SH-SY5Y (cell line): ENCODE results near the gene SGCA.

Source experiments
- GATA2 ChIP-seq: IDR thresholded peaks from 2 replicates; pipeline ENCODE4 v1.6.1; 2011; ENCODE audit warnings: mild to moderate bottlenecking, low read depth, low read length
- GATA3 ChIP-seq: IDR thresholded peaks from 2 replicates; pipeline ENCODE4 v1.6.1; 2011; ENCODE audit warnings: low read depth, mild to moderate bottlenecking, low read length, moderate library complexity

DNA sequence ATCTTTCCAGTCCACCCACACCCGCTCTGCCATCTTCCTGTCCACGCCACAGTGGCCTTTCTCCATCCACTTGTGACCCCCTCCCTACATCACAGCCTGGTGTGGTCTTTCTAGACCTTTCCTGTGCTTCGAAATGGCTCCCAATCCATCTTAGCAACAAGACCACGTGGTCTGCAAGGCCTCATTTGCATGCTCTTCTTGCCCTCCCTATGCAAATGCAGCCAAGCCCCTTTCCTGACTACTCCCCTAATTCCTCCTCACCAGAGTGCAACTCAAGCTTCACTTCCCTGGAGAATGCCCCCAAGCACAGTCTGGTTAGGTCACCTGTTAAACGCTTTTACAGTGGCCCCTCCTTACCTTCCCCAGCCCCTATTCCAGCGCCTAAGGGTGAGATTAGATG, 21.4 kb upstream of the SGCA start:
- no peak for TF ChIP-seq GATA3
- TF ChIP-seq GATA2: no peak
